GM12878 (cell line): ENCODE results near the gene GALNT16. TPM values are rescaled to one million over a fixed set of nuclear protein-coding genes. Genes with fewer than 3 reads are reported as not detected.

Experiments used
- ATAC-seq: fragments of 200-7000 bp; cut with Tn5 transposase; 3 replicates; pipeline ENCODE4 v1.9.1; 2020; ENCODE audit warnings: mild to moderate bottlenecking, moderate library complexity
- BruUV-seq: library from RNA; stranded (reverse); fragments of 400-500 nt; replicated peaks from 2 replicates; lab custom pipeline; 2021; lab: Mats Ljungman, UMichigan
- CTCF ChIA-PET: fragments of 300-600 bp; sonication (Branson Sonifier 250); formaldehyde crosslinking; extraction: SDS; loops from one replicate; lab custom pipeline; 2021; ENCODE audit warnings: inconsistent platforms; lab: Yijun Ruan, JAX
- POLR2A ChIA-PET: fragments of 350-600 bp; formaldehyde crosslinking; extraction: SDS; loops from one replicate; lab custom pipeline; 2021; ENCODE audit warnings: inconsistent platforms; lab: Charles Lee
- RAD21 ChIA-PET: fragments of 300-600 bp; sonication (Branson Sonifier 250); formaldehyde crosslinking; loops from one replicate; lab custom pipeline; 2023; ENCODE audit warnings: antibody characterized with exemption; ENCODE audit not compliant: unreplicated experiment; lab: Charles Lee
- SMC1A ChIA-PET: fragments of 300-600 bp; sonication (Branson Sonifier 250); formaldehyde crosslinking; loops from one replicate; lab custom pipeline; 2023; ENCODE audit not compliant: unreplicated experiment, uncharacterized antibody; lab: Charles Lee
- DNase-seq: peaks from one replicate; pipeline ENCODE4 v3.0.0-alpha.2; 2011; ENCODE audit warnings: low read depth, low spot score
- FAIRE-seq: peaks from 3 replicates; lab custom pipeline; 2011; peaks lifted over from hg19 to GRCh38; lab: Jason Lieb, UNC
- H2AFZ ChIP-seq: 2 replicates; pipeline ENCODE4 v1.6.0; 2011; ENCODE audit warnings: low read depth, low read length, control low read depth; ENCODE audit not compliant: control insufficient read depth
- H3K27ac ChIP-seq: 2 replicates; pipeline ENCODE4 v1.5.1; 2011; ENCODE audit warnings: control low read depth; ENCODE audit not compliant: control insufficient read depth, insufficient read depth
- H3K27me3 ChIP-seq, 2 experiments: replicated peaks in 1 of 2; 2 replicates each; pipeline versions ENCODE4 v1.6.0 to v1.6.1; 2011; ENCODE audit warnings: low read length in 1 of 2; ENCODE audit not compliant: control insufficient read depth in 2 of 2, insufficient read depth in 2 of 2
- H3K36me3 ChIP-seq, 2 experiments: 2 replicates each; pipeline ENCODE4 v1.5.1; 2011; ENCODE audit warnings: low read length in 1 of 2; ENCODE audit not compliant: control insufficient read depth in 2 of 2, insufficient read depth in 2 of 2
- H3K4me1 ChIP-seq: 2 replicates; pipeline ENCODE4 v1.6.1; 2011; ENCODE audit warnings: mild to moderate bottlenecking, low read length, moderate library complexity, mixed read lengths; ENCODE audit not compliant: control insufficient read depth, insufficient read depth
- H3K4me2 ChIP-seq: 2 replicates; pipeline ENCODE4 v1.6.0; 2011; ENCODE audit warnings: control low read depth; ENCODE audit not compliant: control insufficient read depth, insufficient read depth
- H3K4me3 ChIP-seq: fragments of 200-600 bp; sonication (generic); 2 replicates; pipeline ENCODE4 v1.5.1; 2016
- H3K79me2 ChIP-seq: 2 replicates; pipeline ENCODE4 v1.6.0; 2011; ENCODE audit warnings: low read length; ENCODE audit not compliant: control insufficient read depth, insufficient read depth
- H3K9ac ChIP-seq: 2 replicates; pipeline ENCODE4 v1.8.0; 2011; ENCODE audit warnings: low read length, control low read depth, mixed read lengths; ENCODE audit not compliant: control insufficient read depth, insufficient read depth
- H3K9me3 ChIP-seq: replicated peaks from 3 replicates; pipeline ENCODE4 v1.5.1; 2011; ENCODE audit warnings: mild to moderate bottlenecking, low read length; ENCODE audit not compliant: control insufficient read depth, insufficient read depth
- H4K20me1 ChIP-seq: 2 replicates; pipeline ENCODE4 v1.6.0; 2011; ENCODE audit not compliant: control insufficient read depth, insufficient read depth
- BHLHE40 ChIP-seq, 2 experiments: fragments of 450-650 bp in 1 of 2; IDR thresholded peaks; 2 replicates each; pipeline ENCODE4 v1.6.1; 2011 to 2017; ENCODE audit warnings: low read depth in 2 of 2, borderline replicate concordance in 1 of 2, improper control_type of control experiment in 1 of 2, low read length in 1 of 2, mild to moderate bottlenecking in 1 of 2
- ESRRA ChIP-seq: IDR thresholded peaks from 2 replicates; pipeline ENCODE4 v1.6.1; 2012; ENCODE audit warnings: mild to moderate bottlenecking, low read length, improper control_type of control experiment
- ETV6 ChIP-seq, 2 experiments: fragments of 450-650 bp in 1 of 2; IDR thresholded peaks in 1 of 2; conservative IDR thresholded peaks in 1 of 2; 2 replicates each; pipeline ENCODE4 v1.6.1; 2014; ENCODE audit warnings: antibody characterized with exemption in 1 of 2, borderline replicate concordance in 1 of 2, low read depth in 1 of 2, mild to moderate bottlenecking in 1 of 2, moderate library complexity in 1 of 2
- EZH2 ChIP-seq: IDR thresholded peaks from 2 replicates; pipeline ENCODE4 v1.6.1; 2012; ENCODE audit warnings: low read depth, mild to moderate bottlenecking, control low read depth, inconsistent platforms, low read length, borderline replicate concordance; ENCODE audit not compliant: control insufficient read depth
- FOXM1 ChIP-seq: IDR thresholded peaks from 2 replicates; pipeline ENCODE4 v1.6.1; 2012; ENCODE audit warnings: low read depth, mild to moderate bottlenecking, inconsistent platforms, low read length, moderate library complexity
- HDAC2 ChIP-seq: fragments of 200-600 bp; sonication (generic); IDR thresholded peaks from 2 replicates; pipeline ENCODE4 v1.6.1; 2017
- IKZF2 ChIP-seq, 2 experiments: fragments of 450-650 bp; IDR thresholded peaks; 2 replicates each; pipeline ENCODE4 v1.6.1; 2017; ENCODE audit warnings: mild to moderate bottlenecking in 2 of 2, moderate library complexity in 2 of 2
- TCF12 ChIP-seq: IDR thresholded peaks from 2 replicates; pipeline ENCODE4 v1.6.1; 2011; ENCODE audit warnings: low read depth, mild to moderate bottlenecking, low read length
- WGBS: methylation state at CpG from one replicate; pipeline ENCODE4 v1.1.6; 2016; ENCODE audit warnings: low lambda C conversion rate; ENCODE audit not compliant: insufficient replicate concordance, insufficient coverage; ENCODE audit errors: missing lambda C conversion rate; 5-methylcytosine and 5-hydroxymethylcytosine counted together
- in situ Hi-C: fragments of 300-500 bp; cut with MboI; formaldehyde crosslinking; loops from 9 replicates; pipeline ENCODE4 v1.14.3; 2018; ENCODE audit warnings: mixed read lengths
- intact Hi-C: fragments of 100-400 bp; cut with micrococcal nuclease; formaldehyde crosslinking; loops from one replicate; pipeline ENCODE4 v1.14.2; 2022; ENCODE audit not compliant: unreplicated experiment
- polyA plus RNA-seq, 11 experiments: library from polyadenylated mRNA; depleted of rRNA in 4 of 11; unstranded in 6 of 11; stranded (reverse) in 5 of 11; fragments of >200 nt; fragmentation: Nextera tagmentation in 4 of 11; fragmentation: Illumina TruSeq in 1 of 11; extraction: Ambion mirVana in 4 of 11; extraction: Trizol in 1 of 11; gene quantifications; 1 replicate in 1 of 11; 2 replicates in 10 of 11; pipeline versions ENCODE4 v1.2.1 to v1.2.3, GENCODE V29; 2011 to 2016; ENCODE audit warnings: inconsistent platforms in 2 of 11, missing spikeins in 2 of 11, low read depth in 1 of 11
- total RNA-seq, 4 experiments: library from RNA; depleted of rRNA in 3 of 4; stranded (reverse); fragments of >200 nt in 3 of 4; fragmentation: Illumina TruSeq in 1 of 4; extraction: Trizol in 1 of 4; gene quantifications; 2 replicates each; pipeline versions ENCODE4 v1.2.1 to v1.2.3, GENCODE V29; 2013 to 2021
- TF ChIP-seq, protein P1 (sequence below): fragments of 450-650 bp; IDR thresholded peaks from 2 replicates; pipeline ENCODE4 v1.6.1; 2017; ENCODE audit warnings: low read depth, mild to moderate bottlenecking, moderate library complexity
- TF ChIP-seq, protein P2 (sequence below): fragments of 450-650 bp; IDR thresholded peaks from 2 replicates; pipeline ENCODE4 v1.6.1; 2016; ENCODE audit warnings: mild to moderate bottlenecking

Gene GALNT16
- total and polyA plus RNA-seq, 10 of the 15 experiments (the other 5 are each of a cell fraction or from before 2014, with no cell fraction given): under 0.01 to 0.08 (median 0.03) TPM; not detected in 3

DNA sequence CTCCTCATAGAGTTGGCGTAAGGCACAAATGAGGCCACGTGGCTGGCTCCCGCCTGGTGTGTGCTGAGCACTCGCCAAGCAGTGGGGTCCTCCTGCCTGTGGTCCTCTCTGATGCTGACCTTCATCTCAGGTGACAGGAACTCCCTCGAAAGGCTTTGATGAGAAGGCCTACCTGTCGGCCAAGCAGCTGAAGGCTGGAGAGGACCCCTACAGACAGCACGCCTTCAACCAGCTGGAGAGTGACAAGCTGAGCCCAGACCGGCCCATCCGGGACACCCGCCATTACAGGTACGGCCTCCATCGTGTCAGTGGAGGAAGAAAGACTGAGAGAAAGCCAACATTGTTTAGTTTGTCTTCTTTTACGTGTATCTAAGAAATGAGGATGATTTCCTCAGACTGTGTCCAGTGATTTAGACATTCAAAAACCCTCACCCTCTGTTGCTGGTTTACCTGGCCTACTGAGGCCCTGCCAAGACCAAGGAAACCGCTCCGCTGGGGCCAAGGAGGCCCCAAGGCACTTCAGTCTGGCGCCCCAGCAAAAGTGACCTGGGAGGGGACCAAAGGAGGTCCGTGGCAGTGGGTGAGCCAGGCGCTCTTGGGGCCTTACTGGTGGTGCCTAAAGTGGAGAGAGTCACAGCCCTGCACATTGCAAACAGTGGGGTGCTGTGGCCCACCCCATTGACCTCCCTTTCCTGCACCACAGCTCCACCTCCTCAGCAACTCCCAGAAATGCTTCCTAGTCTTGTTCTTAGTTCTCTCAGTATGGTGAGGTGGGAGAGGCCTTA lies 60.8 kb downstream of the GALNT16 start:
- Histone ChIP-seq H2AFZ (no peak overlapping the region), H3K27ac (no peak overlapping the region), H3K9ac (no peak overlapping the region), H3K79me2 (no peaks in the 10 kb centered on the region), H3K4me1 (peaks cover 6% of the 10 kb centered on the region), H3K4me2 (no peak overlapping the region), H4K20me1 (no peaks in the 10 kb centered on the region), H3K4me3 (no peak overlapping the region), H3K27me3 (no peaks in the 10 kb centered on the region), H3K9me3 (no peaks in the 10 kb centered on the region), H3K36me3 (no peaks in the 10 kb centered on the region)
- DNase-seq: no peak
- BruUV-seq: no TSS peak
- no peak for TF ChIP-seq ETV6 (conservative IDR thresholded peaks at IDR 0.05 in 1 of 2, IDR thresholded peaks at IDR 0.05 in 1 of 2; ENCODE audit: borderline replicate concordance in 1 of 2, low read depth in 1 of 2)
- ChIA-PET CTCF (no interaction called here), SMC1A (no interaction called here), RAD21 (no interaction called here), POLR2A (no interaction called here)
- FAIRE-seq: no peak
- in situ Hi-C loops (no loop called here), intact Hi-C loops (no loop called here)
- no peak for ATAC-seq
- 61% methylated on average over 18 of the region's 18 CpGs for WGBS

DNA sequence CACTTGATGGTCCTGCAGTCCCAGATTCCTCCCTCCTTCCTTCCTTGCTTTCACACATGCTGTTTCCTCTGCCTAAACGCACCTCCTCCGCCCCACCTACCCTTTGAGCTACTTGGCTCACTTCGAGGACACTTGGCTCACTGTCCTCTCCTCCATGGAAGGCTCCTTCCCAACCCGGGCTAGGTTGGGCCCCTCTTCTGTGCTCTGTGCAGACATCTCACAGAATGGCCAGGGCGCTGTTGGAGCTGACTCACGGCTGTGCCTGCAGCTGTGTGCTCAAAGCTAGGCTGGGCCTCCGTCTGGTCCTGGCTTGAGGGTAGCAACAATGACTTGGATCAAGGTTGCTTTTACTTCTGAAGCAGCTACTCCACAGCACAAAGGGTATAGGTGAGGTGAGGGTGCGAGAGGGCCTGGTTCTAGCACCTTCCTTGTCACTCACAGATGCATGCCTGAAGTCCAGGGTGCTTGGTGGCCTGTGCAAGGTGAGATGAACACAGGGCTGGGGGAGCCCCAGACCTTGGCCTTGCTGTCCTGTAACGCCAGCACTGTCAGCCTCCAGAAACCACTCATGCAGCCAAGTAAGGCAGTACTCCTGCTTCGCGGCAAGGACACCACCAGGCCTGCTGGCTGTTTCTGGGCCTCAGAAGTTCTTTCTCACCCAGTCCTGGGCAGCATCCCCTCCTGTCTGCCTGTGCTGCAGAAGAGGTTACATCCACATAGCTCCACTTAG lies 61.8 kb downstream of the GALNT16 start:
- in situ Hi-C loops: no loop called here
- TF ChIP-seq BHLHE40 (IDR thresholded peaks at IDR 0.05; ENCODE audit: borderline replicate concordance in 1 of 2, low read depth in 2 of 2, low read length in 1 of 2) (no peak), ESRRA (no peak), HDAC2 (no peak), TCF12 (no peak), IKZF2 (IDR thresholded peaks at IDR 0.05) (no peak), EZH2 (no peak), FOXM1 (no peak)
- TF ChIP-seq, protein P1, sequence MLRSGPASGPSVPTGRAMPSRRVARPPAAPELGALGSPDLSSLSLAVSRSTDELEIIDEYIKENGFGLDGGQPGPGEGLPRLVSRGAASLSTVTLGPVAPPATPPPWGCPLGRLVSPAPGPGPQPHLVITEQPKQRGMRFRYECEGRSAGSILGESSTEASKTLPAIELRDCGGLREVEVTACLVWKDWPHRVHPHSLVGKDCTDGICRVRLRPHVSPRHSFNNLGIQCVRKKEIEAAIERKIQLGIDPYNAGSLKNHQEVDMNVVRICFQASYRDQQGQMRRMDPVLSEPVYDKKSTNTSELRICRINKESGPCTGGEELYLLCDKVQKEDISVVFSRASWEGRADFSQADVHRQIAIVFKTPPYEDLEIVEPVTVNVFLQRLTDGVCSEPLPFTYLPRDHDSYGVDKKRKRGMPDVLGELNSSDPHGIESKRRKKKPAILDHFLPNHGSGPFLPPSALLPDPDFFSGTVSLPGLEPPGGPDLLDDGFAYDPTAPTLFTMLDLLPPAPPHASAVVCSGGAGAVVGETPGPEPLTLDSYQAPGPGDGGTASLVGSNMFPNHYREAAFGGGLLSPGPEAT: no peak
- TF ChIP-seq, protein P2, sequence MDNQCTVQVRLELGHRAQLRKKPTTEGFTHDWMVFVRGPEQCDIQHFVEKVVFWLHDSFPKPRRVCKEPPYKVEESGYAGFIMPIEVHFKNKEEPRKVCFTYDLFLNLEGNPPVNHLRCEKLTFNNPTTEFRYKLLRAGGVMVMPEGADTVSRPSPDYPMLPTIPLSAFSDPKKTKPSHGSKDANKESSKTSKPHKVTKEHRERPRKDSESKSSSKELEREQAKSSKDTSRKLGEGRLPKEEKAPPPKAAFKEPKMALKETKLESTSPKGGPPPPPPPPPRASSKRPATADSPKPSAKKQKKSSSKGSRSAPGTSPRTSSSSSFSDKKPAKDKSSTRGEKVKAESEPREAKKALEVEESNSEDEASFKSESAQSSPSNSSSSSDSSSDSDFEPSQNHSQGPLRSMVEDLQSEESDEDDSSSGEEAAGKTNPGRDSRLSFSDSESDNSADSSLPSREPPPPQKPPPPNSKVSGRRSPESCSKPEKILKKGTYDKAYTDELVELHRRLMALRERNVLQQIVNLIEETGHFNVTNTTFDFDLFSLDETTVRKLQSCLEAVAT: no peak

More for the DNA sequence above, 61.8 kb downstream of the GALNT16 start:
- no peak overlapping the region for H3K27ac ChIP-seq
- no peak overlapping the region for H3K4me3 ChIP-seq
- CTCF ChIA-PET: interaction anchor here (0.9 kb wide), 1 partner anchor 18 kb away, joined by 3 read pairs; no protein-coding TSS in a partner anchor
- H3K36me3 ChIP-seq: no peaks in the 10 kb centered on the region
- RAD21 ChIA-PET: no interaction called here
- POLR2A ChIA-PET: no interaction called here
- no peaks in the 10 kb centered on the region; a peak in 1 of 4 replicates for H3K27me3 ChIP-seq
- H3K79me2 ChIP-seq: no peaks in the 10 kb centered on the region
- SMC1A ChIA-PET: no interaction called here
- intact Hi-C loops: no loop called here
- peaks cover 6% of the 10 kb centered on the region for H3K4me1 ChIP-seq
- FAIRE-seq (no peak), ATAC-seq (no peak), DNase-seq (no peak)
- no peak overlapping the region for H2AFZ ChIP-seq
- BruUV-seq: no TSS peak
- no peak overlapping the region for H3K9ac ChIP-seq
- no peaks in the 10 kb centered on the region for H4K20me1 ChIP-seq
- 51% methylated on average over 11 of the region's 11 CpGs for WGBS
- no peak overlapping the region for H3K4me2 ChIP-seq
- no peaks in the 10 kb centered on the region for H3K9me3 ChIP-seq
